GM12878 (cell line): ENCODE data around the gene LDLRAD3. TPM values are rescaled to one million over a fixed set of nuclear protein-coding genes. Genes with fewer than 3 reads are reported as not detected.

Source experiments
- ATAC-seq: fragments of 200-7000 bp; cut with Tn5 transposase; 3 replicates; pipeline ENCODE4 v1.9.1; 2020; ENCODE audit warnings: mild to moderate bottlenecking, moderate library complexity
- BruUV-seq: library from RNA; stranded (reverse); fragments of 400-500 nt; replicated peaks from 2 replicates; lab custom pipeline; 2021; lab: Mats Ljungman, UMichigan
- CTCF ChIA-PET: fragments of 300-600 bp; sonication (Branson Sonifier 250); formaldehyde crosslinking; extraction: SDS; loops from one replicate; lab custom pipeline; 2021; ENCODE audit warnings: inconsistent platforms; lab: Yijun Ruan, JAX
- POLR2A ChIA-PET: fragments of 350-600 bp; formaldehyde crosslinking; extraction: SDS; loops from one replicate; lab custom pipeline; 2021; ENCODE audit warnings: inconsistent platforms; lab: Charles Lee
- RAD21 ChIA-PET: fragments of 300-600 bp; sonication (Branson Sonifier 250); formaldehyde crosslinking; loops from one replicate; lab custom pipeline; 2023; ENCODE audit warnings: antibody characterized with exemption; ENCODE audit not compliant: unreplicated experiment; lab: Charles Lee
- SMC1A ChIA-PET: fragments of 300-600 bp; sonication (Branson Sonifier 250); formaldehyde crosslinking; loops from one replicate; lab custom pipeline; 2023; ENCODE audit not compliant: unreplicated experiment, uncharacterized antibody; lab: Charles Lee
- DNase-seq: peaks from one replicate; pipeline ENCODE4 v3.0.0-alpha.2; 2011; ENCODE audit warnings: low read depth, low spot score
- FAIRE-seq: peaks from 3 replicates; lab custom pipeline; 2011; peaks lifted over from hg19 to GRCh38; lab: Jason Lieb, UNC
- H2AFZ ChIP-seq: 2 replicates; pipeline ENCODE4 v1.6.0; 2011; ENCODE audit warnings: low read depth, low read length, control low read depth; ENCODE audit not compliant: control insufficient read depth
- H3K27ac ChIP-seq: 2 replicates; pipeline ENCODE4 v1.5.1; 2011; ENCODE audit warnings: control low read depth; ENCODE audit not compliant: control insufficient read depth, insufficient read depth
- H3K27me3 ChIP-seq, 2 experiments: replicated peaks in 1 of 2; 2 replicates each; pipeline versions ENCODE4 v1.6.0 to v1.6.1; 2011; ENCODE audit warnings: low read length in 1 of 2; ENCODE audit not compliant: control insufficient read depth in 2 of 2, insufficient read depth in 2 of 2
- H3K36me3 ChIP-seq, 2 experiments: 2 replicates each; pipeline ENCODE4 v1.5.1; 2011; ENCODE audit warnings: low read length in 1 of 2; ENCODE audit not compliant: control insufficient read depth in 2 of 2, insufficient read depth in 2 of 2
- H3K4me1 ChIP-seq: 2 replicates; pipeline ENCODE4 v1.6.1; 2011; ENCODE audit warnings: mild to moderate bottlenecking, low read length, moderate library complexity, mixed read lengths; ENCODE audit not compliant: control insufficient read depth, insufficient read depth
- H3K4me2 ChIP-seq: 2 replicates; pipeline ENCODE4 v1.6.0; 2011; ENCODE audit warnings: control low read depth; ENCODE audit not compliant: control insufficient read depth, insufficient read depth
- H3K4me3 ChIP-seq: fragments of 200-600 bp; sonication (generic); 2 replicates; pipeline ENCODE4 v1.5.1; 2016
- H3K79me2 ChIP-seq: 2 replicates; pipeline ENCODE4 v1.6.0; 2011; ENCODE audit warnings: low read length; ENCODE audit not compliant: control insufficient read depth, insufficient read depth
- H3K9ac ChIP-seq: 2 replicates; pipeline ENCODE4 v1.8.0; 2011; ENCODE audit warnings: low read length, control low read depth, mixed read lengths; ENCODE audit not compliant: control insufficient read depth, insufficient read depth
- H3K9me3 ChIP-seq: replicated peaks from 3 replicates; pipeline ENCODE4 v1.5.1; 2011; ENCODE audit warnings: mild to moderate bottlenecking, low read length; ENCODE audit not compliant: control insufficient read depth, insufficient read depth
- H4K20me1 ChIP-seq: 2 replicates; pipeline ENCODE4 v1.6.0; 2011; ENCODE audit not compliant: control insufficient read depth, insufficient read depth
- BHLHE40 ChIP-seq, 2 experiments: fragments of 450-650 bp in 1 of 2; IDR thresholded peaks; 2 replicates each; pipeline ENCODE4 v1.6.1; 2011 to 2017; ENCODE audit warnings: low read depth in 2 of 2, borderline replicate concordance in 1 of 2, improper control_type of control experiment in 1 of 2, low read length in 1 of 2, mild to moderate bottlenecking in 1 of 2
- CHD4 ChIP-seq: fragments of 200-600 bp; sonication (generic); IDR thresholded peaks from 2 replicates; pipeline ENCODE4 v1.6.1; 2016; ENCODE audit warnings: mild to moderate bottlenecking
- EGR1 ChIP-seq, 2 experiments: IDR thresholded peaks; 1 replicate in 1 of 2; 2 replicates in 1 of 2; pipeline ENCODE4 v1.6.1; 2011 to 2012; ENCODE audit warnings: low read depth in 2 of 2, low read length in 2 of 2, borderline replicate concordance in 1 of 2, mild to moderate bottlenecking in 1 of 2, moderate library complexity in 1 of 2
- ELK1 ChIP-seq: IDR thresholded peaks from 2 replicates; pipeline ENCODE4 v1.6.1; 2012; ENCODE audit warnings: low read depth, low read length, improper control_type of control experiment
- EP300 ChIP-seq, 2 experiments: fragments of 150-350 bp in 1 of 2; IDR thresholded peaks; 2 replicates each; pipeline ENCODE4 v1.6.1; 2011 to 2012; ENCODE audit warnings: low read depth in 2 of 2, low read length in 2 of 2, borderline replicate concordance in 1 of 2, improper control_type of control experiment in 1 of 2, inconsistent platforms in 1 of 2; ENCODE audit not compliant: control insufficient read depth in 1 of 2
- KLF5 ChIP-seq: fragments of 450-650 bp; IDR thresholded peaks from 2 replicates; pipeline ENCODE4 v1.6.1; 2014; ENCODE audit warnings: mild to moderate bottlenecking; ENCODE audit not compliant: partially characterized antibody
- RCOR1 ChIP-seq: conservative IDR thresholded peaks from 2 replicates; pipeline ENCODE4 v1.6.1; 2012; ENCODE audit warnings: low read depth, low read length, improper control_type of control experiment
- SMAD5 ChIP-seq: IDR thresholded peaks from 2 replicates; pipeline ENCODE4 v1.6.1; 2016; ENCODE audit warnings: antibody characterized with exemption, low read depth
- ZSCAN29 ChIP-seq: fragments of 450-650 bp; IDR thresholded peaks from 2 replicates; pipeline ENCODE4 v1.6.1; 2017; ENCODE audit warnings: mild to moderate bottlenecking, moderate library complexity
- WGBS: methylation state at CpG from one replicate; pipeline ENCODE4 v1.1.6; 2016; ENCODE audit warnings: low lambda C conversion rate; ENCODE audit not compliant: insufficient replicate concordance, insufficient coverage; ENCODE audit errors: missing lambda C conversion rate; 5-methylcytosine and 5-hydroxymethylcytosine counted together
- in situ Hi-C: fragments of 300-500 bp; cut with MboI; formaldehyde crosslinking; loops from 9 replicates; pipeline ENCODE4 v1.14.3; 2018; ENCODE audit warnings: mixed read lengths
- intact Hi-C: fragments of 100-400 bp; cut with micrococcal nuclease; formaldehyde crosslinking; loops from one replicate; pipeline ENCODE4 v1.14.2; 2022; ENCODE audit not compliant: unreplicated experiment
- polyA plus RNA-seq, 11 experiments: library from polyadenylated mRNA; depleted of rRNA in 4 of 11; unstranded in 6 of 11; stranded (reverse) in 5 of 11; fragments of >200 nt; fragmentation: Nextera tagmentation in 4 of 11; fragmentation: Illumina TruSeq in 1 of 11; extraction: Ambion mirVana in 4 of 11; extraction: Trizol in 1 of 11; gene quantifications; 1 replicate in 1 of 11; 2 replicates in 10 of 11; pipeline versions ENCODE4 v1.2.1 to v1.2.3, GENCODE V29; 2011 to 2016; ENCODE audit warnings: inconsistent platforms in 2 of 11, missing spikeins in 2 of 11, low read depth in 1 of 11
- total RNA-seq, 4 experiments: library from RNA; depleted of rRNA in 3 of 4; stranded (reverse); fragments of >200 nt in 3 of 4; fragmentation: Illumina TruSeq in 1 of 4; extraction: Trizol in 1 of 4; gene quantifications; 2 replicates each; pipeline versions ENCODE4 v1.2.1 to v1.2.3, GENCODE V29; 2013 to 2021
- TF ChIP-seq, protein P1 (sequence below): fragments of 450-650 bp; IDR thresholded peaks from 2 replicates; pipeline ENCODE4 v1.6.1; 2016; ENCODE audit warnings: mild to moderate bottlenecking
- TF ChIP-seq, protein P2 (sequence below): IDR thresholded peaks from 2 replicates; pipeline ENCODE4 v1.6.1; 2011; ENCODE audit warnings: borderline replicate concordance, low read depth, mild to moderate bottlenecking, moderate library complexity, low read length; ENCODE audit not compliant: insufficient read depth, poor library complexity, severe bottlenecking

The LDLRAD3 gene
- total and polyA plus RNA-seq, 10 of the 15 experiments (the other 5 are each of a cell fraction or from before 2014, with no cell fraction given): 2.5 to 17.2 (median 10.7) TPM

DNA sequence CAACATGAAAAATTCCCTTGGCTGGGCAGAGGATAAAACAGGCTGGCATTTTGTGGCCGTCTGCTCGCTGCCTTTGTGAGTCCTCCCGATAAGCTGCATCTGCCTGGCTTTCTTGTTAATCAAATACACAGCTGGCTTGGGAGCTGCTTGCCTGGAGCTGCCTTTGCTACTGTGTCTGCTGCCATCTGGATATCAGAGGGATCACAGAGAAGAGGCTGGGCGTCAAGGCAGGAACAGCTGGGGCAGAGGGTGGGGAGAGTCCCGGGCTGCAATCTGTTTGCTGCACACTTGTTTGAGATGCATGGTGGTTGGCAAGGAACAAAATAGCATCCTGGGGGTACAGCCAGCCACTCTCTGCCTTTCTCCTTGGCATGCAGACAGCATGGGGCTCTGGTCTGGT, 309.4 kb downstream of the LDLRAD3 start:
- no peak for FAIRE-seq
- in situ Hi-C loops: no loop called here
- intact Hi-C loops: no loop called here

More for the DNA sequence above, 309.4 kb downstream of the LDLRAD3 start:
- H4K20me1 ChIP-seq: no peaks in the 10 kb centered on the region
- RAD21 ChIA-PET: interaction anchor here (0.6 kb wide), 1 partner anchor 250 kb away, joined by 3 read pairs; no protein-coding TSS in a partner anchor
- no peaks in the 10 kb centered on the region; the same call in 2 of the 3 replicates for H3K9me3 ChIP-seq
- H3K9ac ChIP-seq: no peak overlapping the region
- H2AFZ ChIP-seq: no peak overlapping the region
- no peaks in the 10 kb centered on the region; a peak in 2 of 4 replicates for H3K27me3 ChIP-seq
- H3K27ac ChIP-seq: no peak overlapping the region
- H3K36me3 ChIP-seq: no peaks in the 10 kb centered on the region
- H3K4me2 ChIP-seq: no peak overlapping the region
- no peaks in the 10 kb centered on the region for H3K79me2 ChIP-seq
- TF ChIP-seq CHD4 (no peak), EP300 (IDR thresholded peaks at IDR 0.05; ENCODE audit: borderline replicate concordance in 1 of 2, control insufficient read depth in 1 of 2, low read depth in 2 of 2, low read length in 2 of 2) (no peak), ELK1 (no peak), ZSCAN29 (no peak), RCOR1 (no peak), EGR1 (IDR thresholded peaks at IDR 0.05; ENCODE audit: borderline replicate concordance in 1 of 2, low read depth in 2 of 2, low read length in 2 of 2) (no peak), KLF5 (no peak), SMAD5 (no peak), BHLHE40 (IDR thresholded peaks at IDR 0.05; ENCODE audit: borderline replicate concordance in 1 of 2, low read depth in 2 of 2, low read length in 1 of 2) (no peak)
- TF ChIP-seq, protein P1, sequence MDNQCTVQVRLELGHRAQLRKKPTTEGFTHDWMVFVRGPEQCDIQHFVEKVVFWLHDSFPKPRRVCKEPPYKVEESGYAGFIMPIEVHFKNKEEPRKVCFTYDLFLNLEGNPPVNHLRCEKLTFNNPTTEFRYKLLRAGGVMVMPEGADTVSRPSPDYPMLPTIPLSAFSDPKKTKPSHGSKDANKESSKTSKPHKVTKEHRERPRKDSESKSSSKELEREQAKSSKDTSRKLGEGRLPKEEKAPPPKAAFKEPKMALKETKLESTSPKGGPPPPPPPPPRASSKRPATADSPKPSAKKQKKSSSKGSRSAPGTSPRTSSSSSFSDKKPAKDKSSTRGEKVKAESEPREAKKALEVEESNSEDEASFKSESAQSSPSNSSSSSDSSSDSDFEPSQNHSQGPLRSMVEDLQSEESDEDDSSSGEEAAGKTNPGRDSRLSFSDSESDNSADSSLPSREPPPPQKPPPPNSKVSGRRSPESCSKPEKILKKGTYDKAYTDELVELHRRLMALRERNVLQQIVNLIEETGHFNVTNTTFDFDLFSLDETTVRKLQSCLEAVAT: no peak
- TF ChIP-seq, protein P2, sequence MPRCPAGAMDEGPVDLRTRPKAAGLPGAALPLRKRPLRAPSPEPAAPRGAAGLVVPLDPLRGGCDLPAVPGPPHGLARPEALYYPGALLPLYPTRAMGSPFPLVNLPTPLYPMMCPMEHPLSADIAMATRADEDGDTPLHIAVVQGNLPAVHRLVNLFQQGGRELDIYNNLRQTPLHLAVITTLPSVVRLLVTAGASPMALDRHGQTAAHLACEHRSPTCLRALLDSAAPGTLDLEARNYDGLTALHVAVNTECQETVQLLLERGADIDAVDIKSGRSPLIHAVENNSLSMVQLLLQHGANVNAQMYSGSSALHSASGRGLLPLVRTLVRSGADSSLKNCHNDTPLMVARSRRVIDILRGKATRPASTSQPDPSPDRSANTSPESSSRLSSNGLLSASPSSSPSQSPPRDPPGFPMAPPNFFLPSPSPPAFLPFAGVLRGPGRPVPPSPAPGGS: no peak
- CTCF ChIA-PET: interaction anchor here (1.6 kb wide), 1 partner anchor 14 kb away, joined by 4 read pairs; no protein-coding TSS in a partner anchor
- H3K4me3 ChIP-seq: no peak overlapping the region
- WGBS: 18% methylated on average over 5 of the region's 5 CpGs
- ATAC-seq (no peak), DNase-seq (no peak)
- no TSS peak for BruUV-seq
- H3K4me1 ChIP-seq: no peaks in the 10 kb centered on the region
- SMC1A ChIA-PET: no interaction called here
- POLR2A ChIA-PET: no interaction called here
